ENCODE data around the gene ADAD1. TPM values are rescaled to one million over a fixed set of nuclear protein-coding genes. Genes with fewer than 3 reads are reported as not detected.

ADAD1 gene
- total RNA-seq, 1 experiment from 2014 or later, result not detected

- Histone ChIP-seq H3K36me3 (replicated peaks; ENCODE audit: control insufficient read depth, insufficient read depth, low read length) (no peaks in the 10 kb centered on the region), H3K4me3 (ENCODE audit: insufficient read depth, low read depth, low read length) (no peak overlapping the region), H3K27me3 (ENCODE audit: control insufficient read depth, insufficient read depth, low read length) (no peaks in the 10 kb centered on the region)
- DNase-seq, result no peak
Observed at GRCh38 chr4:122393276-122393675, 14.5 kb downstream of the ADAD1 start.

DNA sequence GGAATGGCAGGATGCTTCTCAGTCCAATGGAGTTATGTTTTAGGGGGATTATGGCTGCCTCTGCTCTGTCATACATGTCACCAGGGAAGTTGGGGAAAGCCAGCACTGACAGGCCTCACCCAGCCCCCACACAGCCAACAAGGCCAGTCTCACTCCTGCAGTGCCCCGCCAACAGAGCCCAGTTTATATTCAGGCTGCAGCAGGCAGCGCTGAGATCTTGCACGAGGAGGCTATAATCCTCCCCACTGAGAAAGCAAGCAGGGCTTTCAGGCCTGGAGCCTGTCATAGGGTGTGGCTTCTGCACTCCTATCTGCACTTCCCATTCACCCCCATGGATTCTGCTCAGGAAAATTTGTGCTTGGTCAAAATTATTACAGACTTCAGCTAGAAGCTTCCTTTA, 25.1 kb downstream of the ADAD1 start:
- Histone ChIP-seq H3K27me3 (ENCODE audit: control insufficient read depth, insufficient read depth, low read length) (no peaks in the 10 kb centered on the region), H3K36me3 (replicated peaks; ENCODE audit: control insufficient read depth, insufficient read depth, low read length) (no peaks in the 10 kb centered on the region), H3K4me3 (ENCODE audit: insufficient read depth, low read depth, low read length) (no peak overlapping the region)
- no peak for DNase-seq

- H3K27me3 ChIP-seq (ENCODE audit: control insufficient read depth, insufficient read depth, low read length), result no peaks in the 10 kb centered on the region
- H3K36me3 ChIP-seq (replicated peaks; ENCODE audit: control insufficient read depth, insufficient read depth, low read length), result no peaks in the 10 kb centered on the region
- DNase-seq, result no peak
- H3K4me3 ChIP-seq (ENCODE audit: insufficient read depth, low read depth, low read length), result no peak overlapping the region
Observed at GRCh38 chr4:122412547-122412946, 33.7 kb downstream of the ADAD1 start.

GRCh38 chr4:122423246-122423645, 44.4 kb downstream of the ADAD1 start:
- no peak for DNase-seq

DNA sequence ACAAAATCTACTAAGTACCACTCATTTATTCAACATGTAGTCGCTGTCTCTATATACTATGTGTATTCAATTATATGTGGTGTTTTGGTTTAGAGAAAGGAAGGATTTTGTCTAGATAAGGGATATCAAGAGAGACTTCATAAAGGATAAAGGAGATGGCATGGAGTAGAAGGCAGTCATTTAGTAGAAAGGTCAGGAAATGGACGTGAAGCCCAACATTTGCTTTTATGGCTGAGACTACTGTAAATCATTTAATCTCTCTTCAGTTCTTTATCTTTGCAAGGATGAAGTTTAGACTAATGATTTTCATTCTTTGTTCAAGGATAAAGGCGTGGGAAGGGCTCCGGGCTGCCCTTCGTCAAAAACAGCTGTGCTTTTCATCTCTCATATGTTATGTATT, 52.5 kb downstream of the ADAD1 start:
- Histone ChIP-seq H3K36me3 (replicated peaks; ENCODE audit: control insufficient read depth, insufficient read depth, low read length) (no peaks in the 10 kb centered on the region), H3K4me3 (ENCODE audit: insufficient read depth, low read depth, low read length) (no peak overlapping the region)

More at GRCh38 chr4:122423246-122423645, 44.4 kb downstream of the ADAD1 start:
- no peaks in the 10 kb centered on the region for H3K27me3 ChIP-seq (ENCODE audit: control insufficient read depth, insufficient read depth, low read length)
- H3K36me3 ChIP-seq (replicated peaks; ENCODE audit: control insufficient read depth, insufficient read depth, low read length), result no peaks in the 10 kb centered on the region
- H3K4me3 ChIP-seq (ENCODE audit: insufficient read depth, low read depth, low read length), result no peak overlapping the region

GRCh38 chr4:122434285-122434684, 55.5 kb downstream of the ADAD1 start:
- H3K4me3 ChIP-seq (ENCODE audit: insufficient read depth, low read depth, low read length), result no peak overlapping the region
- no peaks in the 10 kb centered on the region for H3K27me3 ChIP-seq (ENCODE audit: control insufficient read depth, insufficient read depth, low read length)
- no peak for DNase-seq
- H3K36me3 ChIP-seq (replicated peaks; ENCODE audit: control insufficient read depth, insufficient read depth, low read length), result no peaks in the 10 kb centered on the region

More for the DNA sequence above, 52.5 kb downstream of the ADAD1 start:
- no peaks in the 10 kb centered on the region for H3K27me3 ChIP-seq (ENCODE audit: control insufficient read depth, insufficient read depth, low read length)
- no peak for DNase-seq

GRCh38 chr4:122450847-122451246, 72.0 kb downstream of the ADAD1 start:
- Histone ChIP-seq H3K36me3 (replicated peaks; ENCODE audit: control insufficient read depth, insufficient read depth, low read length) (no peaks in the 10 kb centered on the region), H3K27me3 (ENCODE audit: control insufficient read depth, insufficient read depth, low read length) (no peaks in the 10 kb centered on the region), H3K4me3 (ENCODE audit: insufficient read depth, low read depth, low read length) (no peak overlapping the region)
- DNase-seq, result peak; percentile 36

GRCh38 chr4:122453384-122453995, 74.7 kb downstream of the ADAD1 start:
- Histone ChIP-seq H3K4me3 (ENCODE audit: insufficient read depth, low read depth, low read length) (no peak overlapping the region), H3K36me3 (replicated peaks; ENCODE audit: control insufficient read depth, insufficient read depth, low read length) (no peaks in the 10 kb centered on the region), H3K27me3 (ENCODE audit: control insufficient read depth, insufficient read depth, low read length) (no peaks in the 10 kb centered on the region)
- no peak for DNase-seq

DNA sequence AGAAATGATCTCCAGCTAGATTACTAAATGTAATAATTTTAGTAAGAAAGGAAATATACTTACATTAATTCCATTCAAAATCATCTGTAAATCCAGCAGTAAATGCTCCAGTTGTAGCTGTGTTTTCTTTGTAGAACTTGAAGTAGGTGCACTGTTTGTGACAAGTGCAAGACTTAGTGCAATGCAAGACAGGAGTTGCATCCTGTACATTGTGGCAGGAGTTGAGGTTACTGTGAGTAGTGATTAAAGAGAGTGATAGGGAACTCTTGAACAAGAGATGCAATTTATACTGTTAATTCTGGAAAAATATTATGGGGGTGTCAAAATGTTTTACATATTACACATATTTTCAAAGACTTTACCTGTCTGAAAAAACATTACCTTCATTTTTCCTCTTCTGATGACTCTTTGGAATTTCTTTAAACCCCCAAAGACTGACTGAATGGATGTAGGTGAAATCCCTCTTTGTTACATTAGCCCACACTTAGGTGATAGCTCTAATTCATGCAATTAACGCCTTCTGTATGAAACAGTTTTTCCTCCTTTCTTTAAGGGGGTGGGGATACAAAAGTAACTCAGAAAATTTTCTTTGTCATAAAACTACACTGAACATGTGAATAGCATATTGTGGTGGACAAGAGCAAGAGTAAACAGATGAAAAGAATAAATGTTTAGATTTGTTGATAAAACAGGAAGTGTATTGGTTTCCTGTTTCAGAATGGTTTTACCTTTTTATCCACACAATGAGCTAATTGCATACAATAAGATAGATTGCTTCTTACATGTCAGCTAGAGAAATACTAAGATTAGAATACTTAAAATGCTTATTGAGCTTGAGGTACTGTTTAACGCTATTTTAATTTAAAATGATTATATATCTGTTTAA, 77.7 kb downstream of the ADAD1 start, which contains the start of gene IL2:
IL2 (minus strand) TSS at position 495 of the 886 bp plus-strand sequence; CDS start at position 210, 285 bp downstream.
- no peaks in the 10 kb centered on the region for H3K27me3 ChIP-seq (ENCODE audit: control insufficient read depth, insufficient read depth, low read length)
- DNase-seq, result no peak
- H3K4me3 ChIP-seq (ENCODE audit: insufficient read depth, low read depth, low read length), result no peak within 1 kb of the TSS
- H3K36me3 ChIP-seq (replicated peaks; ENCODE audit: control insufficient read depth, insufficient read depth, low read length), result no peaks in the 10 kb centered on the region

DNA sequence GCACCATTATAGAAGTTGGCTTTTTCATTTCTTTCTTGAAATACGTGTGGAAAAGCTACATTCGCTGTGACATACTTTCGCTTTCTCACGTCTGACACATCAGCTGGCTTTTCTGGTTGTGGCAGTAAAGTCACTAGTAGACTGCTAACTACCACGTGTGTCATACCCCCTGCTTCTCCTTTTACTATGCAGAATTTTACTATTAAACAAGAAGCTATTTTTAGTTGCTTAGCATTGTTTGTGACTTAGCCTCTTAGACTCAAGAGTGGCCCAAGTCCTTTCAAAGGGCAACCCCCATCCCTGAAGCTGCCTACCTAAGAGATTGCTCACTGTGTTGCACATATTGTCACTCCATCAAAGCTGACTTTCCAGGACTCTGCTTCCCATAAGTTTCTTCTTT, 79.8 kb downstream of the ADAD1 start:
- Histone ChIP-seq H3K4me3 (ENCODE audit: insufficient read depth, low read depth, low read length) (no peak overlapping the region), H3K36me3 (replicated peaks; ENCODE audit: control insufficient read depth, insufficient read depth, low read length) (no peaks in the 10 kb centered on the region), H3K27me3 (ENCODE audit: control insufficient read depth, insufficient read depth, low read length) (no peaks in the 10 kb centered on the region)
- DNase-seq, result no peak

DNA sequence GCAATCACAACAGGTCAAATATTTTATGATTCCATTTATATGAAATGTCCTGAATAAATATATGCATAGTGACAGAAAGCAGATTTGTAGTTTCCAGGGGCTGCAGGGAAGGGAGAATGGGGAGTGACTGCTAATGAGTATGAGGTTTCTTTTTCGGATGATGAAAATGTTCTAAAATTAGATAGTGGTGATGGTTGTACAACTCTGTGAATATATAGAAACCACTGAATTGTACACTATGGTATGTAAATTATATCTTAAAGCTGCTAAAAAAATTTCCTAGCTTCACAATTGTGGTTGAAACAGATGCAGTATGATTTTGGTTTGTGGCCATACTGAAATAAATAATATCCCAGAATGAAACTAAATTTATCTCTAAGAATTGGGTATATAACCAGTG, 90.6 kb downstream of the ADAD1 start:
- no peak overlapping the region for H3K4me3 ChIP-seq (ENCODE audit: insufficient read depth, low read depth, low read length)
- H3K27me3 ChIP-seq (ENCODE audit: control insufficient read depth, insufficient read depth, low read length), result no peaks in the 10 kb centered on the region
- H3K36me3 ChIP-seq (replicated peaks; ENCODE audit: control insufficient read depth, insufficient read depth, low read length), result no peaks in the 10 kb centered on the region
- DNase-seq, result no peak

DNA sequence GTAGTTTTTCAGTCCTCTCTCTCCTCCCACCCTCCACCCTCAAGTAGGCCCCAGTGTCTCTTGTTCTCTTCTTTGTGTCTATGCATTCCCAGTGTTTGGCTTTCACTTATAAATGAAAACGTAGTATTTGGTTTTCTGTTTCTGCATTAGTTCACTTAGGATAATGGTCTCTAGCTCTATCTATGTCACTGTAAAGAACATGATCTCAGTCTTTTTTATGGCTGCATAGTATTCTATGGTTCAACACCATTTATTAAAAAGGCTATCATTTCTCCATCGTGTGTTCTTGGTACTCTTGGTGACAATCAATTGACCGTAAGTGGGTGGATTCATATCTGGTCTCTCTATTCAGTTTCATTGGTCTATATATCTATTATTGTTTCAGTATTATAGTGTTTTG, 96.4 kb downstream of the ADAD1 start:
- H3K36me3 ChIP-seq (replicated peaks; ENCODE audit: control insufficient read depth, insufficient read depth, low read length), result no peaks in the 10 kb centered on the region
- DNase-seq, result no peak
- no peaks in the 10 kb centered on the region for H3K27me3 ChIP-seq (ENCODE audit: control insufficient read depth, insufficient read depth, low read length)
- no peak overlapping the region for H3K4me3 ChIP-seq (ENCODE audit: insufficient read depth, low read depth, low read length)

DNA sequence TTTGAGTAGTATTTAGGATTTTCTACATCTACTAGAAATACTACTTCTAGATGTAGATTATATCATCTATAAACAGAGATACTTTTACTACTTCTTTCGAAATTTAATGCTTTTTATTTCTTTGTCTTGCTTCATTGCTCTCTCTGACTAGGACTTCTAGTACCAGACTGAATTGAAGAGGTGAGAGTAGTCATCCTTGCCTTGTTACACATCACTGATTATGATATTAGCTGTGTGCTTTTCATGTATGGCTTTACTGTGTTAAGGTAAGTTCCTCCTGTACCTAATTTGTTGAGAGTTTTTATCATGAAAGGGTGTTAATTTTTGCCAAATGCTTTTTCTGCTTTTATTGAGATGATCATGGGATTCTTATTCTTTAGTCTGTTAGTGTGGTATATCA, 97.3 kb downstream of the ADAD1 start:
- Histone ChIP-seq H3K27me3 (ENCODE audit: control insufficient read depth, insufficient read depth, low read length) (no peaks in the 10 kb centered on the region), H3K4me3 (ENCODE audit: insufficient read depth, low read depth, low read length) (no peak overlapping the region), H3K36me3 (replicated peaks; ENCODE audit: control insufficient read depth, insufficient read depth, low read length) (no peaks in the 10 kb centered on the region)
- no peak for DNase-seq

- Histone ChIP-seq H3K27me3 (ENCODE audit: control insufficient read depth, insufficient read depth, low read length) (no peaks in the 10 kb centered on the region), H3K36me3 (replicated peaks; ENCODE audit: control insufficient read depth, insufficient read depth, low read length) (no peaks in the 10 kb centered on the region), H3K4me3 (ENCODE audit: insufficient read depth, low read depth, low read length) (no peak overlapping the region)
- DNase-seq, result no peak
Observed at GRCh38 chr4:122476745-122477144, 97.9 kb downstream of the ADAD1 start.

All from H7 (cell line).